Upper lobe of left lung (tissue), 6 donors: ENCODE measurements around the gene FARSB. TPM values are rescaled to one million over a fixed set of nuclear protein-coding genes. Genes with fewer than 3 reads are reported as not detected.

Experiments used
- ATAC-seq, 2 donors: fragments of 200-7000 bp; cut with Tn5 transposase; one replicate each; pipeline ENCODE4 v1.9.1; 2022; ENCODE audit warnings: mild to moderate bottlenecking in 2 of 2, moderate library complexity in 2 of 2; ENCODE audit not compliant: low FRiP score in 2 of 2
- DNase-seq, 2 donors: peaks; one replicate each; pipeline ENCODE4 v3.0.0-alpha.2; 2019 to 2020
- H3K27ac ChIP-seq, 4 donors: fragments of 200-600 bp; sonication (generic); one replicate each; pipeline ENCODE4 v1.5.1; 2016 to 2019
- H3K27me3 ChIP-seq, 4 donors: fragments of 200-600 bp; sonication (generic); one replicate each; pipeline ENCODE4 v1.5.1; 2017 to 2019
- H3K36me3 ChIP-seq, 4 donors: fragments of 200-600 bp; sonication (generic); one replicate each; pipeline ENCODE4 v1.5.1; 2016 to 2019
- H3K4me1 ChIP-seq, 4 donors: fragments of 200-600 bp; sonication (generic); one replicate each; pipeline ENCODE4 v1.5.1; 2018 to 2019
- H3K4me3 ChIP-seq, 4 donors: fragments of 200-600 bp; sonication (generic); one replicate each; pipeline ENCODE4 v1.5.1; 2017 to 2019; ENCODE audit warnings: mild to moderate bottlenecking in 2 of 4, moderate library complexity in 1 of 4
- H3K9me3 ChIP-seq, 4 donors: fragments of 200-600 bp; sonication (generic); one replicate each; pipeline ENCODE4 v1.5.1; 2018 to 2019
- CTCF ChIP-seq, 6 experiments: fragments of 450-650 bp in 4 of 6; fragments of 200-600 bp in 2 of 6; sonication (generic) in 2 of 6; IDR thresholded peaks; one replicate each; pipeline ENCODE4 v1.5.1; 2016 to 2019; ENCODE audit warnings: antibody characterized with exemption in 6 of 6
- EP300 ChIP-seq, 4 donors: sonication (generic); formaldehyde crosslinking; IDR thresholded peaks; one replicate each; pipeline ENCODE4 v1.5.1; 2017; ENCODE audit warnings: antibody characterized with exemption in 4 of 4, control low read depth in 2 of 4
- POLR2A ChIP-seq, 4 donors: fragments of 450-650 bp; IDR thresholded peaks; one replicate each; pipeline ENCODE4 v1.5.1; 2016 to 2017; ENCODE audit warnings: antibody characterized with exemption in 4 of 4, mild to moderate bottlenecking in 2 of 4
- POLR2AphosphoS5 ChIP-seq, 2 donors: sonication (generic); formaldehyde crosslinking; IDR thresholded peaks; one replicate each; pipeline ENCODE4 v1.5.1; 2017; ENCODE audit warnings: antibody characterized with exemption in 2 of 2
- WGBS, 2 donors: methylation state at CpG; one replicate each; pipeline ENCODE4 v1.1.5; 2017 to 2018; 5-methylcytosine and 5-hydroxymethylcytosine counted together
- total RNA-seq, 6 donors: library from RNA; depleted of rRNA in 4 of 6; stranded (reverse); fragments of >200 nt in 4 of 6; gene quantifications; one replicate each; pipeline versions ENCODE4 v1.1.0 to v1.2.1, GENCODE V29; 2016 to 2021
- donor health status: DM: no; HTN: no; CAD: no; lungs with moderate emphysema.
- donor health status: DM: no; HTN: yes; CAD: no; lungs with severe emphysema.

FARSB gene
- total RNA-seq, 6 donors from 2014 or later, result 2.0 to 12.5 (median 10.2) TPM

- DNase-seq, result no peak
- ATAC-seq, result no peak
- no peak for TF ChIP-seq CTCF (IDR thresholded peaks at IDR 0.05)
- no peak for TF ChIP-seq POLR2AphosphoS5 (IDR thresholded peaks at IDR 0.05)
- TF ChIP-seq POLR2A (IDR thresholded peaks at IDR 0.05), result no peak
- TF ChIP-seq EP300 (IDR thresholded peaks at IDR 0.05), result no peak
- Histone ChIP-seq H3K27ac (no peak overlapping the region), H3K9me3 (no peaks in the 10 kb centered on the region), H3K27me3 (no peaks in the 10 kb centered on the region), H3K36me3 (no peaks in the 10 kb centered on the region), H3K4me3 (no peak overlapping the region), H3K4me1 (peaks cover 0 to 5% (median 2%) of the 10 kb centered on the region in 4 donors)
- WGBS, 2 donors, result 63 to 77% methylated on average over 4 of the region's 4 CpGs
Measured at GRCh38 chr2:222523783-222524544, 131.9 kb downstream of the FARSB start.

GRCh38 chr2:222522082-222522481 is 133.8 kb downstream of the FARSB start:
- Histone ChIP-seq H3K9me3 (no peaks in the 10 kb centered on the region), H3K27ac (no peak overlapping the region), H3K27me3 (no peaks in the 10 kb centered on the region), H3K4me1 (peaks cover 0 to 19% (median 8%) of the 10 kb centered on the region in 4 donors), H3K36me3 (no peaks in the 10 kb centered on the region), H3K4me3 (no peak overlapping the region)
- 0 to 69% methylated on average over 1 of the region's 1 CpG for WGBS, 2 donors
- ATAC-seq, result no peak
- no peak for DNase-seq
- TF ChIP-seq CTCF (IDR thresholded peaks at IDR 0.05) (no peak), POLR2AphosphoS5 (IDR thresholded peaks at IDR 0.05) (no peak), POLR2A (IDR thresholded peaks at IDR 0.05) (no peak), EP300 (IDR thresholded peaks at IDR 0.05) (no peak)

GRCh38 chr2:222521099-222521498 is 134.8 kb downstream of the FARSB start:
- Histone ChIP-seq H3K27ac (no peak overlapping the region), H3K9me3 (no peaks in the 10 kb centered on the region), H3K36me3 (no peaks in the 10 kb centered on the region), H3K4me1 (peaks cover 0 to 19% (median 8%) of the 10 kb centered on the region in 4 donors), H3K27me3 (no peaks in the 10 kb centered on the region), H3K4me3 (no peak overlapping the region)
- DNase-seq (no peak), ATAC-seq (no peak)
- TF ChIP-seq EP300 (IDR thresholded peaks at IDR 0.05) (no peak), POLR2A (IDR thresholded peaks at IDR 0.05) (no peak), POLR2AphosphoS5 (IDR thresholded peaks at IDR 0.05) (no peak), CTCF (IDR thresholded peaks at IDR 0.05) (no peak)
- 80 to 81% methylated on average over 3 of the region's 3 CpGs for WGBS, 2 donors

Other genes starting within 250 kb of the FARSB start
- gene SGPP2, start 231.5 kb downstream of the FARSB start, total RNA-seq, result 10 to 100 TPM in 5 of 6 donors, 1 to 10 TPM in 1; 5.2 to 85.9 (median 21.8) TPM
- gene MOGAT1, start 15.6 kb upstream of the FARSB start, total RNA-seq, result 1 to 10 TPM in 4 of 6 donors, under 1 TPM in 2; 0.46 to 4.4 (median 1.1) TPM
- 10 to 100 TPM; 35.6 to 86.0 (median 69.9) TPM for gene ACSL3, start 204.9 kb upstream of the FARSB start, total RNA-seq